DND-41 (cell line): ENCODE results near the gene ERCC6L2.

ENCODE experiments used
- ATAC-seq: fragments of 200-7000 bp; cut with Tn5 transposase; 3 replicates; pipeline ENCODE4 v1.9.1; 2021; ENCODE audit warnings: low read depth; ENCODE audit not compliant: insufficient read depth
- DNase-seq: peaks from one replicate; pipeline ENCODE4 v3.0.0-alpha.2; 2020
- H2AFZ ChIP-seq: 2 replicates; pipeline ENCODE4 v1.6.0; 2012; ENCODE audit warnings: low read depth, low read length
- H3K27ac ChIP-seq: 2 replicates; pipeline ENCODE4 v1.5.1; 2012; ENCODE audit warnings: low read length, inconsistent platforms
- H3K27me3 ChIP-seq: fragments of 200-600 bp; sonication (generic); 2 replicates; pipeline ENCODE4 v1.6.0; 2012; ENCODE audit warnings: low read length, mild to moderate bottlenecking, inconsistent platforms; ENCODE audit not compliant: insufficient read depth, poor library complexity
- H3K36me3 ChIP-seq: 2 replicates; pipeline ENCODE4 v1.5.1; 2012; ENCODE audit warnings: low read length, inconsistent platforms; ENCODE audit not compliant: insufficient read depth
- H3K4me1 ChIP-seq: 2 replicates; pipeline ENCODE4 v1.5.1; 2012; ENCODE audit warnings: mild to moderate bottlenecking, low read length; ENCODE audit not compliant: insufficient read depth
- H3K4me2 ChIP-seq: 2 replicates; pipeline ENCODE4 v1.6.0; 2012; ENCODE audit warnings: mild to moderate bottlenecking, moderate library complexity, low read length, inconsistent platforms; ENCODE audit not compliant: insufficient read depth
- H3K4me3 ChIP-seq, 2 experiments: fragments of 200-600 bp in 1 of 2; shearing (Covaris generic) in 1 of 2; 2 replicates each; pipeline ENCODE4 v1.5.1; 2012 to 2016; ENCODE audit warnings: inconsistent platforms in 2 of 2, low read length in 2 of 2, mild to moderate bottlenecking in 2 of 2, low read depth in 1 of 2, moderate library complexity in 1 of 2
- H3K79me2 ChIP-seq: 2 replicates; pipeline ENCODE4 v1.6.0; 2012; ENCODE audit warnings: low read length, inconsistent platforms; ENCODE audit not compliant: insufficient read depth
- H3K9ac ChIP-seq: 2 replicates; pipeline ENCODE4 v1.6.0; 2012; ENCODE audit warnings: low read depth, mild to moderate bottlenecking, inconsistent platforms, low read length, moderate library complexity
- H3K9me3 ChIP-seq: 2 replicates; pipeline ENCODE4 v1.5.1; 2012; ENCODE audit warnings: low read length, moderate library complexity, mild to moderate bottlenecking, inconsistent platforms; ENCODE audit not compliant: insufficient read depth, severe bottlenecking
- H4K20me1 ChIP-seq: 2 replicates; pipeline ENCODE4 v1.6.0; 2012; ENCODE audit warnings: low read length; ENCODE audit not compliant: insufficient read depth
- CTCF ChIP-seq: IDR thresholded peaks from 2 replicates; pipeline ENCODE4 v1.5.1; 2012; ENCODE audit warnings: borderline replicate concordance, low read length, moderate library complexity, mild to moderate bottlenecking; ENCODE audit not compliant: poor library complexity, severe bottlenecking; ENCODE audit errors: extremely low read depth
- EZH2 ChIP-seq: IDR thresholded peaks from 3 replicates; pipeline ENCODE4 v1.6.1; 2012; ENCODE audit warnings: borderline replicate concordance, low read depth, mild to moderate bottlenecking, moderate library complexity, low read length, inconsistent platforms; ENCODE audit not compliant: severe bottlenecking

The ERCC6L2 gene

GRCh38 chr9:95979446-95979845, 104.0 kb downstream of the ERCC6L2 start:
- Histone ChIP-seq H3K4me3 (no peak overlapping the region), H4K20me1 (no peaks in the 10 kb centered on the region), H3K4me2 (no peak overlapping the region), H3K36me3 (peaks cover 15% of the 10 kb centered on the region), H3K4me1 (peaks cover 49% of the 10 kb centered on the region), H2AFZ (no peak overlapping the region), H3K9ac (no peak overlapping the region), H3K27me3 (no peaks in the 10 kb centered on the region), H3K79me2 (peaks cover 3% of the 10 kb centered on the region; the same call in 1 of the 2 replicates), H3K27ac (peak overlapping the region; percentile 81; the same call in 1 of the 2 replicates), H3K9me3 (no peaks in the 10 kb centered on the region)
- ATAC-seq (no peak), DNase-seq (no peak)
- TF ChIP-seq CTCF, result no peak
- no peak for TF ChIP-seq EZH2

- Histone ChIP-seq H2AFZ (no peak overlapping the region), H3K9me3 (no peaks in the 10 kb centered on the region), H3K27ac (peak overlapping the region; percentile 81), H3K4me2 (peak overlapping the region; percentile 64), H3K36me3 (peaks cover 23% of the 10 kb centered on the region), H4K20me1 (no peaks in the 10 kb centered on the region), H3K4me3 (peak overlapping the region in 1 of 2 experiments; percentile 20; a peak in 1 of 4 replicates), H3K9ac (peak overlapping the region; percentile 40), H3K4me1 (peaks cover 49% of the 10 kb centered on the region), H3K79me2 (peaks cover 3% of the 10 kb centered on the region; the same call in 1 of the 2 replicates), H3K27me3 (no peaks in the 10 kb centered on the region)
- DNase-seq, result no peak
- ATAC-seq, result no peak
- TF ChIP-seq CTCF (no peak), EZH2 (no peak)
These were observed 105.0 kb downstream of the ERCC6L2 start for GRCh38 chr9:95980262-95981125.

- H4K20me1 ChIP-seq, result no peaks in the 10 kb centered on the region
- TF ChIP-seq CTCF (no peak), EZH2 (no peak)
- H3K9me3 ChIP-seq, result peaks cover 5% of the 10 kb centered on the region
- peak overlapping the region; percentile 40 for H3K9ac ChIP-seq
- no peaks in the 10 kb centered on the region for H3K27me3 ChIP-seq
- H3K4me2 ChIP-seq, result peak overlapping the region; percentile 64
- DNase-seq, result peak; percentile 64
- ATAC-seq, result peak; percentile 97
- peak overlapping the region in 1 of 2 experiments; percentile 43; a peak in 1 of 4 replicates for H3K4me3 ChIP-seq
- peak overlapping the region; percentile 81 for H3K27ac ChIP-seq
- no peak overlapping the region for H2AFZ ChIP-seq
- peaks cover 37% of the 10 kb centered on the region for H3K36me3 ChIP-seq
- H3K4me1 ChIP-seq, result peaks cover 49% of the 10 kb centered on the region
- H3K79me2 ChIP-seq, result peaks cover 3% of the 10 kb centered on the region; the same call in 1 of the 2 replicates
These were observed 106.4 kb downstream of the ERCC6L2 start for GRCh38 chr9:95981761-95982390.
